Adipocyte (in vitro differentiated cells): Measurements from ENCODE around the gene PPP5C.
"Not testable (repeated sequence)": the region's sequence is repeated elsewhere in the genome, so short reads cannot be mapped to it uniquely, and the experiment has no call there.

ENCODE experiments used
- DNase-seq: peaks from one replicate; pipeline ENCODE4 v3.0.0-alpha.2; 2015; ENCODE audit warnings: low read depth
- H3K27me3 ChIP-seq: replicated peaks from 2 replicates; pipeline ENCODE4 v1.7.0; 2013; ENCODE audit warnings: mild to moderate bottlenecking, low read length, moderate library complexity; ENCODE audit not compliant: control insufficient read depth, insufficient read depth
- H3K36me3 ChIP-seq: 2 replicates; pipeline ENCODE4 v1.7.0; 2013; ENCODE audit warnings: low read length, mild to moderate bottlenecking, moderate library complexity; ENCODE audit not compliant: control insufficient read depth, insufficient read depth, severe bottlenecking
- H3K4me1 ChIP-seq: 2 replicates; pipeline ENCODE4 v1.7.0; 2013; ENCODE audit warnings: mild to moderate bottlenecking, low read length, moderate library complexity; ENCODE audit not compliant: control insufficient read depth, insufficient read depth
- H3K4me3 ChIP-seq: 2 replicates; pipeline ENCODE4 v1.7.0; 2013; ENCODE audit warnings: mild to moderate bottlenecking, low read length, moderate library complexity
- H3K9ac ChIP-seq: 2 replicates; pipeline ENCODE4 v1.7.0; 2013; ENCODE audit warnings: mild to moderate bottlenecking, low read length, moderate library complexity
- H3K9me3 ChIP-seq: 2 replicates; pipeline ENCODE4 v1.7.0; 2013; ENCODE audit warnings: mild to moderate bottlenecking, low read length, moderate library complexity; ENCODE audit not compliant: control insufficient read depth

The PPP5C gene

GRCh38 chr19:46311444-46311843 lies 35.4 kb upstream of the PPP5C start:
- peaks cover 7% of the 10 kb centered on the region for H3K4me1 ChIP-seq
- no peak overlapping the region for H3K9ac ChIP-seq
- H3K4me3 ChIP-seq: no peak overlapping the region
- peaks cover 58% of the 10 kb centered on the region for H3K36me3 ChIP-seq
- H3K9me3 ChIP-seq: peaks cover 4% of the 10 kb centered on the region
- H3K27me3 ChIP-seq: no peaks in the 10 kb centered on the region
- DNase-seq: no peak

- not testable (repeated sequence) for H3K9me3 ChIP-seq, H3K27me3 ChIP-seq, H3K9ac ChIP-seq, H3K4me1 ChIP-seq, H3K4me3 ChIP-seq
- peaks cover 51% of the 10 kb centered on the region for H3K36me3 ChIP-seq
- peak; percentile 54 for DNase-seq
Observed at GRCh38 chr19:46313540-46314469, 33.1 kb upstream of the PPP5C start.

GRCh38 chr19:46317339-46317738 lies 29.5 kb upstream of the PPP5C start:
- Histone ChIP-seq H3K4me3 (no peak overlapping the region), H3K9me3 (no peaks in the 10 kb centered on the region), H3K27me3 (no peaks in the 10 kb centered on the region), H3K4me1 (peaks cover 10% of the 10 kb centered on the region), H3K9ac (no peak overlapping the region), H3K36me3 (peaks cover 46% of the 10 kb centered on the region)
- DNase-seq: no peak

GRCh38 chr19:46319613-46320012 lies 27.3 kb upstream of the PPP5C start:
- Histone ChIP-seq H3K9ac (no peak overlapping the region), H3K27me3 (no peaks in the 10 kb centered on the region), H3K9me3 (no peaks in the 10 kb centered on the region), H3K4me3 (no peak overlapping the region), H3K4me1 (peaks cover 9% of the 10 kb centered on the region), H3K36me3 (peaks cover 59% of the 10 kb centered on the region)
- no peak for DNase-seq

GRCh38 chr19:46320559-46320958 lies 26.3 kb upstream of the PPP5C start:
- no peak for DNase-seq
- H3K9me3 ChIP-seq: peaks cover 2% of the 10 kb centered on the region
- peaks cover 64% of the 10 kb centered on the region for H3K36me3 ChIP-seq
- H3K27me3 ChIP-seq: no peaks in the 10 kb centered on the region
- H3K4me3 ChIP-seq: no peak overlapping the region
- no peak overlapping the region for H3K9ac ChIP-seq
- peaks cover 9% of the 10 kb centered on the region for H3K4me1 ChIP-seq

GRCh38 chr19:46321653-46322052 lies 25.2 kb upstream of the PPP5C start:
- H3K27me3 ChIP-seq: no peaks in the 10 kb centered on the region
- DNase-seq: no peak
- H3K36me3 ChIP-seq: peaks cover 75% of the 10 kb centered on the region
- H3K9me3 ChIP-seq: peaks cover 12% of the 10 kb centered on the region
- no peak overlapping the region for H3K4me3 ChIP-seq
- H3K4me1 ChIP-seq: peaks cover 9% of the 10 kb centered on the region
- no peak overlapping the region for H3K9ac ChIP-seq

- H3K9ac ChIP-seq, H3K4me3 ChIP-seq, H3K27me3 ChIP-seq, H3K4me1 ChIP-seq, DNase-seq: not testable (repeated sequence)
- peaks cover 77% of the 10 kb centered on the region for H3K36me3 ChIP-seq
- peaks cover 21% of the 10 kb centered on the region for H3K9me3 ChIP-seq
Observed at GRCh38 chr19:46323227-46323626, 23.7 kb upstream of the PPP5C start.

GRCh38 chr19:46324277-46324676 lies 22.6 kb upstream of the PPP5C start:
- H3K9ac ChIP-seq: no peak overlapping the region
- no peak for DNase-seq
- H3K9me3 ChIP-seq: peaks cover 21% of the 10 kb centered on the region
- H3K4me3 ChIP-seq: no peak overlapping the region
- no peaks in the 10 kb centered on the region for H3K27me3 ChIP-seq
- H3K36me3 ChIP-seq: peaks cover 82% of the 10 kb centered on the region
- peaks cover 9% of the 10 kb centered on the region for H3K4me1 ChIP-seq

- H3K4me3 ChIP-seq: no peak overlapping the region
Observed at GRCh38 chr19:46326608-46327007, 20.3 kb upstream of the PPP5C start.

GRCh38 chr19:46328079-46328478 lies 18.8 kb upstream of the PPP5C start:
- no peaks in the 10 kb centered on the region for H3K27me3 ChIP-seq
- no peak for DNase-seq
- H3K4me1 ChIP-seq: peaks cover 6% of the 10 kb centered on the region
- H3K36me3 ChIP-seq: peaks cover 85% of the 10 kb centered on the region
- H3K9me3 ChIP-seq: peaks cover 21% of the 10 kb centered on the region
- no peak overlapping the region for H3K9ac ChIP-seq
- H3K4me3 ChIP-seq: no peak overlapping the region

More at GRCh38 chr19:46326608-46327007, 20.3 kb upstream of the PPP5C start:
- H3K27me3 ChIP-seq: no peaks in the 10 kb centered on the region
- H3K36me3 ChIP-seq: peaks cover 81% of the 10 kb centered on the region
- H3K9me3 ChIP-seq: peaks cover 21% of the 10 kb centered on the region
- H3K9ac ChIP-seq: no peak overlapping the region
- H3K4me1 ChIP-seq: peaks cover 6% of the 10 kb centered on the region
- DNase-seq: no peak

- Histone ChIP-seq H3K9ac (no peak overlapping the region), H3K4me3 (no peak overlapping the region), H3K27me3 (no peaks in the 10 kb centered on the region), H3K4me1 (no peaks in the 10 kb centered on the region), H3K36me3 (peaks cover 75% of the 10 kb centered on the region), H3K9me3 (peaks cover 21% of the 10 kb centered on the region)
- no peak for DNase-seq
Observed at GRCh38 chr19:46330319-46330918, 16.5 kb upstream of the PPP5C start.
